BJ (cell line): ENCODE data around the gene ZNF213. TPM values are rescaled to one million over a fixed set of nuclear protein-coding genes. Genes with fewer than 3 reads are reported as not detected.

ENCODE experiments used
- CTCF ChIA-PET: fragments of 350-600 bp; formaldehyde crosslinking; extraction: SDS; loops from one replicate; lab custom pipeline; 2021; ENCODE audit warnings: antibody characterized with exemption, inconsistent platforms; lab: Yijun Ruan, JAX
- POLR2A ChIA-PET: fragments of 300-600 bp; sonication (Branson Sonifier 250); formaldehyde crosslinking; extraction: SDS; loops from one replicate; lab custom pipeline; 2021; ENCODE audit warnings: antibody characterized with exemption; lab: Charles Lee
- DNase-seq: peaks from one replicate; pipeline ENCODE4 v3.0.0-alpha.2; 2011; ENCODE audit warnings: low read depth
- H3K27me3 ChIP-seq: 2 replicates; pipeline ENCODE4 v1.6.0; 2011; ENCODE audit warnings: low read length; ENCODE audit not compliant: control insufficient read depth, insufficient read depth
- H3K36me3 ChIP-seq: 2 replicates; pipeline ENCODE4 v1.5.1; 2011; ENCODE audit warnings: low read length; ENCODE audit not compliant: control insufficient read depth, insufficient read depth
- H3K4me3 ChIP-seq: 2 replicates; pipeline ENCODE4 v1.5.1; 2011; ENCODE audit warnings: low read depth, mild to moderate bottlenecking, control low read depth, low read length
- polyA plus RNA-seq: library from polyadenylated mRNA; depleted of rRNA; stranded (reverse); fragments of >200 nt; gene quantifications from 2 replicates; pipeline ENCODE4 v1.2.3, GENCODE V29; 2011
- TF ChIP-seq, protein P1 (sequence below): IDR thresholded peaks from 2 replicates; pipeline ENCODE4 v1.5.1; 2011; ENCODE audit warnings: low read depth, mild to moderate bottlenecking, control low read depth, inconsistent platforms, low read length, moderate library complexity; ENCODE audit not compliant: insufficient read depth

The ZNF213 gene
- polyA plus RNA-seq, 1 experiment = 0.77 TPM

DNA sequence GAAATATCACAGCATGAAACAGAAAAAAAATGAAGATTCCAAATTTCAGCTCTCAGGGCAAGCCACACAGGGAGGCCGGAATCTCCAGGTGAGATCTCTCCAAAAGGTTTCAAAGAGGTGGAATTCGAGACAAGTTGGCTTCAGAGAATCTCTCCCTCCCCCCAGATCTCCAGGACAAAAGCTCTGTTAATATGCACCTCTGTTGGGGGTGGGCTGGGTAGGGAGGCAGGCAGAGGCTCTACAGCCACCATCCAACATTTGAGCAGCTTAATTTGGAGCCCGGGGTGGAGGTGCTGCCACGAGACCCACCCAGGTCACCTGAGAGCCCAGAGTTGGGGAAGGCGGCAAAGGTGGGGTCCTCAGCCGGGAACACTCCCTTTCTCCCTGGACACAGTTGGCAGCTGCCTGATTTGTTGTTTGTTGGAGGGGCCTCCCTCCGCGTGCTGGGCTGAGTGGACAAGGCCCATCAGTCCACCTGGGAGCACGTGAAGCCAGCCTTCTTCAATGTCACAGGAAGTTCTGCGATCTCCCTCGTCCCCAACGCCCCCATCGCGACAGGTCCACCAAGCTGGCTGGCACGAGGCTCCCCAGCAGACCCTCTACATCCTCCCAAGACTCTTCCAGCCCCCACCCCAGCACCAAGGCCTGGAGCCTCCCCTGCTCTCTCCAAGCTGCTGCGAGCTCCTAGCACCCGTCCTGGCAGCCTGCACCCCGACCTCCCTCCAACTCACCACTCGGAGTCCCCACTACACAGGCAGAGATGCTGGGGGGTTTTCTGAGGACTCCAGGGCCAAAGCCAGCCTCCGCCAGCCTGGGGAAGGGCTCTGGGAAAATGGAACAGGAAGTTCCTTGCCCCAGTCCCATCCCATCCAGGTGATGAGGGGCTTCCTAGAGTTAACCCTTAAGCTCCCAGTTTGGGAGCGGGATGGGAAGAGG, 36.1 kb upstream of the ZNF213 start, which contains the start of gene ZSCAN10:
TSS of gene ZSCAN10 (minus strand) at position 836 of the 936 bp plus-strand sequence. CDS start 6,357 bp downstream, outside the sequence.
- no peak for DNase-seq
- peak within 1 kb of the TSS; percentile 20; the same call in 1 of the 2 replicates for H3K4me3 ChIP-seq
- ChIA-PET CTCF (interaction anchor here (1.2 to 3.0 kb wide), 7 partner anchors 11 to 68 kb away, joined by 3 to 15 read pairs (median 5); no protein-coding TSS in a partner anchor), POLR2A (no interaction called here)
- TF ChIP-seq, protein P1, sequence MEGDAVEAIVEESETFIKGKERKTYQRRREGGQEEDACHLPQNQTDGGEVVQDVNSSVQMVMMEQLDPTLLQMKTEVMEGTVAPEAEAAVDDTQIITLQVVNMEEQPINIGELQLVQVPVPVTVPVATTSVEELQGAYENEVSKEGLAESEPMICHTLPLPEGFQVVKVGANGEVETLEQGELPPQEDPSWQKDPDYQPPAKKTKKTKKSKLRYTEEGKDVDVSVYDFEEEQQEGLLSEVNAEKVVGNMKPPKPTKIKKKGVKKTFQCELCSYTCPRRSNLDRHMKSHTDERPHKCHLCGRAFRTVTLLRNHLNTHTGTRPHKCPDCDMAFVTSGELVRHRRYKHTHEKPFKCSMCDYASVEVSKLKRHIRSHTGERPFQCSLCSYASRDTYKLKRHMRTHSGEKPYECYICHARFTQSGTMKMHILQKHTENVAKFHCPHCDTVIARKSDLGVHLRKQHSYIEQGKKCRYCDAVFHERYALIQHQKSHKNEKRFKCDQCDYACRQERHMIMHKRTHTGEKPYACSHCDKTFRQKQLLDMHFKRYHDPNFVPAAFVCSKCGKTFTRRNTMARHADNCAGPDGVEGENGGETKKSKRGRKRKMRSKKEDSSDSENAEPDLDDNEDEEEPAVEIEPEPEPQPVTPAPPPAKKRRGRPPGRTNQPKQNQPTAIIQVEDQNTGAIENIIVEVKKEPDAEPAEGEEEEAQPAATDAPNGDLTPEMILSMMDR = no peak
- H3K36me3 ChIP-seq = no peaks in the 10 kb centered on the region
- H3K27me3 ChIP-seq = peaks cover 17% of the 10 kb centered on the region

DNA sequence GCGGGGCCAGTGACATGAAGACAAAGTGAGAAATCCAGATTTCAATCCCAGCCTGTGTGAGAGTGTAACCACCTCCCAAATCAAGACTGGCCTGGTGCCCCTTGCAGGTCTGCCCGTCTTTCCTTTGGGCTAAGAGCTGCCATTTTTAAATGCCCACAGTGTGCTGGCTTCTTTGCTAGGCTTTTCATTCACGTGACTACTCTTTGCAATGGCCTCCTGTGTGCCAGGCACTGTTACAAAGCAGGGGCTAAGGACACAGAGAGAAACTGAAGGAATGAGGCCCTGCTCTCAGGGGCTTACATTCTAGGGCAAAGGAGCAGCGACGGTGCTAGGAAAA, 35.5 kb upstream of the ZNF213 start:
- Histone ChIP-seq H3K4me3 (no peak overlapping the region), H3K27me3 (peaks cover 17% of the 10 kb centered on the region), H3K36me3 (no peaks in the 10 kb centered on the region)
- ChIA-PET CTCF (interaction anchor here (1.2 to 3.0 kb wide), 4 partner anchors 12 to 68 kb away, joined by 4 to 15 read pairs (median 6); no protein-coding TSS in a partner anchor), POLR2A (no interaction called here)
- TF ChIP-seq, protein P1 = no peak
- DNase-seq = no peak

DNA sequence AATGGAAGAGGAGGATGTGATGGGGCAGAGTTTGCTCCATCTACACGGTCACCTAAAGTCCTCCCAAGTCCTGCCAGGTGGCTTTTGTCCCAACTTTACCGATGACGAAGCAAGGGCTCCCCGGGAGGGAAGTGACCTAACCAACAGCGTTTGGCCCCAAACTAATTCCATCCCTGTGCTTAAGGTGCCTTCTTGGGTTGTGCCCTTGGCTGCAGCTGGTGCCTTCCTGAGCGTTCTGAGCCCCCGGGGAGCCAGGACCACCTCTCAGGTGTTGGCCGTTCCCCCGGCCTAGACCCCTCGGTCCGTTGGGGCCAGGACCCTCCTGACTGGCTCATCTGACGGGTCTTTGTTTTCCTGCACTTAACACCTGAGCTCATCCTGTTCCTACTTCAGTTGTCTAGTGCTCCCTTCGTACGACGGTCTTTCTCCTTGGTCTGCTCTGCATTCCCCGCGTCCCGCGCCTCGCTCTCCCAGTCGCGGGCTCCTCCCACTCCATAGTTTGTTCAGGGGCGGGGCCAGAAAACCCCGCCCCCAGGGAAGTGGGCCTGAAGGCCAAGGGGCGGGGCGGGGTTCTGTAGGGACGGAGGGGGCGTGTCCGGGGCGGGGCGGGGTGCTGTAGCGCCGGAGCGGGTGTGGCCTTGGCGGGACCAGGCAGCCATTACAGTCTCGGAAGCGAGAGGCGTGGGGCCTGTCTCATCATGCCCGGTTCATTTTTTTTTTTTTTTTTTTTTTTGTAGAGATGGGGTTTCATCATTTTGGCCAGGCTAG, 34.9 kb upstream of the ZNF213 start:
- TF ChIP-seq, protein P1 = no peak
- Histone ChIP-seq H3K36me3 (no peaks in the 10 kb centered on the region), H3K27me3 (peaks cover 17% of the 10 kb centered on the region), H3K4me3 (peak overlapping the region; percentile 20; the same call in 1 of the 2 replicates)
- ChIA-PET CTCF (interaction anchor here (0.8 to 3.0 kb wide), 7 partner anchors 10 to 69 kb away, joined by 3 to 15 read pairs (median 4); partner anchors contain the start of gene ZNF213), POLR2A (no interaction called here)
- no peak for DNase-seq

DNA sequence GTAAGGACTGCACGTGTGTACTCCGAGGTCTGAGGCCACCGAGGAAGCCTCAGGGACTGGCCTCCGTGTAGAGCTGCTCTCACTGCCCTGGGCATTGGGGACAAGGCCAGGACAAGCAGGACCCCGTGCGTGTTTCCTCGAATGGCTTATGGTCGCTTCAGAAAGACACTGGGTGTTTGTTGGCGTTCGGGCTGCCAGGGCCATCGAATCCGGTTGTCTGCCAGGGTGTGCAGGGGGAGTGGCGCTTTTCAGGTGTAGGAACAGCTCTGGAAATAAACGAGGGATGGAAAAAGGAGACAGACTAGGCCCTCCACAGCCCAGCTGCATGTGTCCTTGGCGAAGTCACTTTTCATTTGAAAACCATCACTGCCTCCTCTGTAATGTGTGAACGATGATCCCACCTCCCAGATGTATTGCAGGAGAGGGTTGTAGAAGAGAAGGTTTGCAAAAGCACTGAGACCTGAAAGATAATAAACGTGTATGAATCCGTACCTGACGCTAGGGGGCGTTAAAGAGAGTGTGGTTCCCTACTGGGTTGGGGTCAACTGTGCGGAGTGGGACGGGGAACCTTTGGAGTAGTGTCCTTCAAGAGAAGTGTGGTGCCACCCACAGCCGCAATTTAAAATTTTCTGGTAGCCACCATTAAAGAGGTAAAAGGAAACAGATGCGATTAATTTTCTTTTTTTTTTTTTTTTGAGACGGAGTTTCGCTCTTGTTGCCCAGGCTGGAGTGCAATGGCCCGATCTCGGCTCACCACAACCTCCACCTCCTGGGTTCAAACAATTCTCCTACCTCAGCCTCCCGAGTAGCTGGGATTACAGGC, 33.6 kb upstream of the ZNF213 start:
- H3K4me3 ChIP-seq = no peak overlapping the region
- H3K27me3 ChIP-seq = peaks cover 16% of the 10 kb centered on the region
- POLR2A ChIA-PET = no interaction called here
- no peak for DNase-seq
- H3K36me3 ChIP-seq = no peaks in the 10 kb centered on the region
- CTCF ChIA-PET = interaction anchor here (0.9 to 2.0 kb wide), 7 partner anchors 8 to 51 kb away, joined by 3 to 11 read pairs (median 3); partner anchors contain the start of gene ZNF213
- TF ChIP-seq, protein P1 = peak; percentile 62
